ENCODE data around the gene DEPP1.

Gene DEPP1

GRCh38 chr10:44948642-44949041 lies 30.0 kb downstream of the DEPP1 start:
- peaks cover 0 to 61% (median 48%) of the 10 kb centered on the region in 5 donors for H3K4me1 ChIP-seq (ENCODE audit: control insufficient read depth in 5 of 5, insufficient read depth in 5 of 5, low read length in 5 of 5)
- no peak overlapping the region for H3K4me3 ChIP-seq (ENCODE audit: low read depth in 1 of 5, low read length in 5 of 5)
- peaks cover 0 to 7% (median 5%) of the 10 kb centered on the region in 5 donors for H3K9me3 ChIP-seq (ENCODE audit: control insufficient read depth in 5 of 5, low read length in 5 of 5)
- H3K27me3 ChIP-seq (ENCODE audit: control insufficient read depth in 5 of 5, insufficient read depth in 4 of 5, low read length in 5 of 5), result no peaks in the 10 kb centered on the region
- H3K36me3 ChIP-seq (ENCODE audit: control insufficient read depth in 5 of 5, insufficient read depth in 5 of 5, low read length in 5 of 5), result peaks cover 0 to 7% (median 0%) of the 10 kb centered on the region in 5 donors
- no peak overlapping the region for H3K9ac ChIP-seq (ENCODE audit: low read length in 5 of 5)
- H3K27ac ChIP-seq (ENCODE audit: low read depth, low read length), result no peak overlapping the region

GRCh38 chr10:44947371-44948152 lies 31.0 kb downstream of the DEPP1 start:
- Histone ChIP-seq H3K27ac (ENCODE audit: low read depth, low read length) (no peak overlapping the region), H3K9me3 (ENCODE audit: control insufficient read depth in 5 of 5, low read length in 5 of 5) (peaks cover 0 to 7% (median 5%) of the 10 kb centered on the region in 5 donors), H3K9ac (ENCODE audit: low read length in 5 of 5) (no peak overlapping the region), H3K4me3 (ENCODE audit: low read depth in 1 of 5, low read length in 5 of 5) (no peak overlapping the region), H3K36me3 (ENCODE audit: control insufficient read depth in 5 of 5, insufficient read depth in 5 of 5, low read length in 5 of 5) (peaks cover 0 to 4% (median 0%) of the 10 kb centered on the region in 5 donors), H3K4me1 (ENCODE audit: control insufficient read depth in 5 of 5, insufficient read depth in 5 of 5, low read length in 5 of 5) (peaks cover 0 to 55% (median 42%) of the 10 kb centered on the region in 5 donors), H3K27me3 (ENCODE audit: control insufficient read depth in 5 of 5, insufficient read depth in 4 of 5, low read length in 5 of 5) (no peaks in the 10 kb centered on the region)

GRCh38 chr10:44946205-44946604 lies 32.4 kb downstream of the DEPP1 start:
- peaks cover 0 to 7% (median 5%) of the 10 kb centered on the region in 5 donors for H3K9me3 ChIP-seq (ENCODE audit: control insufficient read depth in 5 of 5, low read length in 5 of 5)
- peak overlapping the region in 1 of 5 donors; percentile 19 for H3K4me3 ChIP-seq (ENCODE audit: low read depth in 1 of 5, low read length in 5 of 5)
- H3K4me1 ChIP-seq (ENCODE audit: control insufficient read depth in 5 of 5, insufficient read depth in 5 of 5, low read length in 5 of 5), result peaks cover 0 to 51% (median 39%) of the 10 kb centered on the region in 5 donors
- H3K9ac ChIP-seq (ENCODE audit: low read length in 5 of 5), result peak overlapping the region in 2 of 5 donors; percentile 8 to 36
- peak overlapping the region; percentile 57 for H3K27ac ChIP-seq (ENCODE audit: low read depth, low read length)
- no peaks in the 10 kb centered on the region for H3K27me3 ChIP-seq (ENCODE audit: control insufficient read depth in 5 of 5, insufficient read depth in 4 of 5, low read length in 5 of 5)
- peaks cover 0 to 4% (median 0%) of the 10 kb centered on the region in 5 donors for H3K36me3 ChIP-seq (ENCODE audit: control insufficient read depth in 5 of 5, insufficient read depth in 5 of 5, low read length in 5 of 5)

GRCh38 chr10:44944354-44944753 lies 34.3 kb downstream of the DEPP1 start:
- Histone ChIP-seq H3K36me3 (ENCODE audit: control insufficient read depth in 5 of 5, insufficient read depth in 5 of 5, low read length in 5 of 5) (no peaks in the 10 kb centered on the region), H3K9ac (ENCODE audit: low read length in 5 of 5) (no peak overlapping the region), H3K4me1 (ENCODE audit: control insufficient read depth in 5 of 5, insufficient read depth in 5 of 5, low read length in 5 of 5) (peaks cover 0 to 36% (median 30%) of the 10 kb centered on the region in 5 donors), H3K27me3 (ENCODE audit: control insufficient read depth in 5 of 5, insufficient read depth in 4 of 5, low read length in 5 of 5) (no peaks in the 10 kb centered on the region), H3K4me3 (ENCODE audit: low read depth in 1 of 5, low read length in 5 of 5) (no peak overlapping the region), H3K9me3 (ENCODE audit: control insufficient read depth in 5 of 5, low read length in 5 of 5) (peaks cover 0 to 12% (median 7%) of the 10 kb centered on the region in 5 donors), H3K27ac (ENCODE audit: low read depth, low read length) (no peak overlapping the region)

GRCh38 chr10:44939691-44940401 lies 38.8 kb downstream of the DEPP1 start:
- H3K27me3 ChIP-seq (ENCODE audit: control insufficient read depth in 5 of 5, insufficient read depth in 4 of 5, low read length in 5 of 5), result no peaks in the 10 kb centered on the region
- H3K4me3 ChIP-seq (ENCODE audit: low read depth in 1 of 5, low read length in 5 of 5), result no peak overlapping the region
- no peak overlapping the region for H3K9ac ChIP-seq (ENCODE audit: low read length in 5 of 5)
- H3K9me3 ChIP-seq (ENCODE audit: control insufficient read depth in 5 of 5, low read length in 5 of 5), result peaks cover 0 to 12% (median 7%) of the 10 kb centered on the region in 5 donors
- peaks cover 15 to 30% (median 28%) of the 10 kb centered on the region in 5 donors for H3K4me1 ChIP-seq (ENCODE audit: control insufficient read depth in 5 of 5, insufficient read depth in 5 of 5, low read length in 5 of 5)
- no peaks in the 10 kb centered on the region for H3K36me3 ChIP-seq (ENCODE audit: control insufficient read depth in 5 of 5, insufficient read depth in 5 of 5, low read length in 5 of 5)
- H3K27ac ChIP-seq (ENCODE audit: low read depth, low read length), result no peak overlapping the region

- Histone ChIP-seq H3K27me3 (ENCODE audit: control insufficient read depth in 5 of 5, insufficient read depth in 4 of 5, low read length in 5 of 5) (no peaks in the 10 kb centered on the region), H3K4me3 (ENCODE audit: low read depth in 1 of 5, low read length in 5 of 5) (no peak overlapping the region), H3K27ac (ENCODE audit: low read depth, low read length) (no peak overlapping the region), H3K4me1 (ENCODE audit: control insufficient read depth in 5 of 5, insufficient read depth in 5 of 5, low read length in 5 of 5) (peaks cover 15 to 38% (median 36%) of the 10 kb centered on the region in 5 donors), H3K9ac (ENCODE audit: low read length in 5 of 5) (no peak overlapping the region), H3K36me3 (ENCODE audit: control insufficient read depth in 5 of 5, insufficient read depth in 5 of 5, low read length in 5 of 5) (no peaks in the 10 kb centered on the region), H3K9me3 (ENCODE audit: control insufficient read depth in 5 of 5, low read length in 5 of 5) (peaks cover 0 to 6% (median 0%) of the 10 kb centered on the region in 5 donors)
Measured at GRCh38 chr10:44938956-44939355, 39.7 kb downstream of the DEPP1 start.

- H3K36me3 ChIP-seq (ENCODE audit: control insufficient read depth in 5 of 5, insufficient read depth in 5 of 5, low read length in 5 of 5), result no peaks in the 10 kb centered on the region
- H3K27ac ChIP-seq (ENCODE audit: low read depth, low read length), result peak overlapping the region; percentile 54
- peaks cover 17 to 54% (median 46%) of the 10 kb centered on the region in 5 donors for H3K4me1 ChIP-seq (ENCODE audit: control insufficient read depth in 5 of 5, insufficient read depth in 5 of 5, low read length in 5 of 5)
- no peaks in the 10 kb centered on the region for H3K27me3 ChIP-seq (ENCODE audit: control insufficient read depth in 5 of 5, insufficient read depth in 4 of 5, low read length in 5 of 5)
- H3K9me3 ChIP-seq (ENCODE audit: control insufficient read depth in 5 of 5, low read length in 5 of 5), result peaks cover 0 to 6% (median 0%) of the 10 kb centered on the region in 5 donors
- H3K4me3 ChIP-seq (ENCODE audit: low read depth in 1 of 5, low read length in 5 of 5), result no peak overlapping the region
- H3K9ac ChIP-seq (ENCODE audit: low read length in 5 of 5), result no peak overlapping the region
Measured at GRCh38 chr10:44937196-44938005, 41.2 kb downstream of the DEPP1 start.

- Histone ChIP-seq H3K9ac (ENCODE audit: low read length in 5 of 5) (no peak overlapping the region), H3K9me3 (ENCODE audit: control insufficient read depth in 5 of 5, low read length in 5 of 5) (peaks cover 0 to 6% (median 0%) of the 10 kb centered on the region in 5 donors), H3K27me3 (ENCODE audit: control insufficient read depth in 5 of 5, insufficient read depth in 4 of 5, low read length in 5 of 5) (no peaks in the 10 kb centered on the region), H3K4me1 (ENCODE audit: control insufficient read depth in 5 of 5, insufficient read depth in 5 of 5, low read length in 5 of 5) (peaks cover 17 to 57% (median 49%) of the 10 kb centered on the region in 5 donors), H3K36me3 (ENCODE audit: control insufficient read depth in 5 of 5, insufficient read depth in 5 of 5, low read length in 5 of 5) (no peaks in the 10 kb centered on the region), H3K4me3 (ENCODE audit: low read depth in 1 of 5, low read length in 5 of 5) (no peak overlapping the region), H3K27ac (ENCODE audit: low read depth, low read length) (peak overlapping the region; percentile 54)
Measured at GRCh38 chr10:44936314-44936975, 42.2 kb downstream of the DEPP1 start.

- H3K9ac ChIP-seq (ENCODE audit: low read length in 5 of 5), result no peak overlapping the region
- peaks cover 17 to 57% (median 49%) of the 10 kb centered on the region in 5 donors for H3K4me1 ChIP-seq (ENCODE audit: control insufficient read depth in 5 of 5, insufficient read depth in 5 of 5, low read length in 5 of 5)
- H3K4me3 ChIP-seq (ENCODE audit: low read depth in 1 of 5, low read length in 5 of 5), result no peak overlapping the region
- H3K36me3 ChIP-seq (ENCODE audit: control insufficient read depth in 5 of 5, insufficient read depth in 5 of 5, low read length in 5 of 5), result no peaks in the 10 kb centered on the region
- peak overlapping the region; percentile 54 for H3K27ac ChIP-seq (ENCODE audit: low read depth, low read length)
- H3K9me3 ChIP-seq (ENCODE audit: control insufficient read depth in 5 of 5, low read length in 5 of 5), result peaks cover 0 to 6% (median 0%) of the 10 kb centered on the region in 5 donors
- no peaks in the 10 kb centered on the region for H3K27me3 ChIP-seq (ENCODE audit: control insufficient read depth in 5 of 5, insufficient read depth in 4 of 5, low read length in 5 of 5)
Measured at GRCh38 chr10:44935966-44936295, 42.7 kb downstream of the DEPP1 start.

Data from subcutaneous abdominal adipose tissue (tissue), 5 donors.